Astrocyte (in vitro differentiated cells and primary cell): ENCODE measurements around the gene PUDP.

ENCODE experiments used
- CTCF ChIP-seq: IDR thresholded peaks from 2 replicates; pipeline ENCODE4 v1.5.1; 2011; ENCODE audit warnings: low read depth, mild to moderate bottlenecking, inconsistent platforms, low read length, moderate library complexity; ENCODE audit not compliant: insufficient read depth
- EZH2 ChIP-seq: IDR thresholded peaks from 2 replicates; pipeline ENCODE4 v1.6.1; 2012; ENCODE audit warnings: mild to moderate bottlenecking, low read length, inconsistent platforms; ENCODE audit not compliant: insufficient read depth

- no peak for TF ChIP-seq CTCF
- TF ChIP-seq EZH2 = no peak
Measured at GRCh38 chrX:7192871-7193270, 44.9 kb upstream of the PUDP start.
